LNCaP clone FGC (cell line): ENCODE data around the gene DRD4.

Experiments used
- DNase-seq: peaks from one replicate; pipeline ENCODE4 v3.0.0-alpha.2; 2011; ENCODE audit warnings: low read depth
- H3K4me3 ChIP-seq: 2 replicates; pipeline ENCODE4 v1.5.1; 2011; ENCODE audit warnings: mild to moderate bottlenecking, low read depth, low read length, control low read depth
- TF ChIP-seq, protein P1 (sequence below): IDR thresholded peaks from 2 replicates; pipeline ENCODE4 v1.5.1; 2012; ENCODE audit warnings: mild to moderate bottlenecking; ENCODE audit not compliant: control insufficient read depth, insufficient read depth; ENCODE audit errors: extremely low read depth

Gene DRD4

DNA sequence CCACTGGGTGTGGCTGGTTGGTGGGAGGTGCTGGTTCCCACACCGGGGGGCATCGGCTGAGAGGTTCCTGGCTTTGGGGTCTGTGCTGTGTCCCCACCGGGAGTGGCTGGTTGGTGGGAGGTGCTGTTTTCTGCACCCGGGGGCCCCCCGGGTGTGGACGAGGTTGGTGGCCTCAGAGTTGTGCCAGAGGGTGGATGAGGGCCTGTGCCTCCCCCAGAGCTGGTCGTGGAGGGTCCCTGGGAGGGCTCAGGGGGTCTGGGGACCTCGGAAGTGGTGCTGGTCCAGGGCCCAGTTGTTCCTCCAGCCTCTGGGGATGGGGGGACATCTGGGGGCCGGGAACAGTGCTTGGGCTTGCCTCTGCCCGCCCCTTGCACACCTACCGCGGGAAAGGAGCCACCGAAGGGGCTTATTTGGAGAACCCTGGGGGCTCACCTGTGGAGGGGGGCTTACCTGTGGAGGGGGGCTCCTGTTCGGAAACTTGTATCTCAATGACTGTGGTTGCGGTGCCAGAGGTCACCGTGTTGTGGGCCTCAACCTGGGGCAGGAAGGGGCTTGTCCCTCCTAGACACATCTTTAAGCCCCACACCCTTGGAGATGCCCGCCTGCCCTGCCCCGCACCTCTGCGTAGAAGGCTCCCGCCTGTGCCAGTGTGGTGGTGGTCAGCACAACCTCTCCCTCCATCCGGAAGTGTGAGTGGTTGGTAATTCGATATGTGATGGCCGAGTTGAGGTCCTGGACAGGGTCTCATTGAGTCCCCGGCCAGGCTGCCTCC is 18.0 kb upstream of the DRD4 start:
- no peak overlapping the region for H3K4me3 ChIP-seq
- DNase-seq: no peak
- TF ChIP-seq, protein P1, sequence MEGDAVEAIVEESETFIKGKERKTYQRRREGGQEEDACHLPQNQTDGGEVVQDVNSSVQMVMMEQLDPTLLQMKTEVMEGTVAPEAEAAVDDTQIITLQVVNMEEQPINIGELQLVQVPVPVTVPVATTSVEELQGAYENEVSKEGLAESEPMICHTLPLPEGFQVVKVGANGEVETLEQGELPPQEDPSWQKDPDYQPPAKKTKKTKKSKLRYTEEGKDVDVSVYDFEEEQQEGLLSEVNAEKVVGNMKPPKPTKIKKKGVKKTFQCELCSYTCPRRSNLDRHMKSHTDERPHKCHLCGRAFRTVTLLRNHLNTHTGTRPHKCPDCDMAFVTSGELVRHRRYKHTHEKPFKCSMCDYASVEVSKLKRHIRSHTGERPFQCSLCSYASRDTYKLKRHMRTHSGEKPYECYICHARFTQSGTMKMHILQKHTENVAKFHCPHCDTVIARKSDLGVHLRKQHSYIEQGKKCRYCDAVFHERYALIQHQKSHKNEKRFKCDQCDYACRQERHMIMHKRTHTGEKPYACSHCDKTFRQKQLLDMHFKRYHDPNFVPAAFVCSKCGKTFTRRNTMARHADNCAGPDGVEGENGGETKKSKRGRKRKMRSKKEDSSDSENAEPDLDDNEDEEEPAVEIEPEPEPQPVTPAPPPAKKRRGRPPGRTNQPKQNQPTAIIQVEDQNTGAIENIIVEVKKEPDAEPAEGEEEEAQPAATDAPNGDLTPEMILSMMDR: no peak

DNA sequence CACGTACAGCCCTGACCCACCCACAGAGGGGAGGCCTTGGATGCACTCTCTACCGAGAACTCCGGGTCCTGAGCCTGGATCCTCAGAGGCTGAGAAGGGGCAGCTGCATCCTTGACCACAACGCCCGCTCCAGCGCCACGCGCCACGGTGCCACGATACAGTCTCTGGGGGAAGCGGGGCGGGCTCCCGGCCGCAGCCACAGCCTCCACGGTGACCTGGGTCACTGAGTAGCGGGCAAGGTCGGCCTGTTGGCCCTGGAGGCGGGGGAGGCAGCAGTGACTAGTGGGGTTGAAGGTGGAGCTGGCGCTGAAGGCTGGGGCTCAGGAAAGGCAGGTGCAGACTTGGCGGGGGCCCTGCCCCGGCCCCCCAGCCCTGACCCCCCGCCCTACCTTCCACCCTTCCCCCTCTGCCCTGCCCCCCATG is 17.4 kb upstream of the DRD4 start:
- DNase-seq: no peak
- TF ChIP-seq, protein P1: no peak
- H3K4me3 ChIP-seq: no peak overlapping the region

DNA sequence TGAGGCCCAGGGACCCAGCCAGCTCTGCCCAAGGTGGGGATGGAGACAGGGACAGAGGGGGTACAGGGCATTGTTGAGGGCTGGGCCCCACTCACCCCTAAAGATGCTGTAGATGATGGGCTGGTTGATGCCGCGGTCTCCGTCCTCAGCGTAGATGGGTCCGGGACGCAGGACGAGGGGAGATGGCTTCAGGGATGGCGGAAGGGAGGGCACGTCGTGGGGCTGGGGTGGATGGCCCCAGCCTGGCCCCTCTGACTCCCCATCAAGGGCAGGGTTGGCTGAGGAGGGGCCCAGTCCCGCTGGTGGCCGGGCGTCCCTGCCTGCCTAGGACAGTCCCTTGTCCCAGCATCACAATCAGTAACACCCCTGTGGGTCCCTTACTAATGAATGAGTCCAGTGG is 16.9 kb upstream of the DRD4 start:
- TF ChIP-seq, protein P1: no peak
- no peak for DNase-seq
- no peak overlapping the region for H3K4me3 ChIP-seq

DNA sequence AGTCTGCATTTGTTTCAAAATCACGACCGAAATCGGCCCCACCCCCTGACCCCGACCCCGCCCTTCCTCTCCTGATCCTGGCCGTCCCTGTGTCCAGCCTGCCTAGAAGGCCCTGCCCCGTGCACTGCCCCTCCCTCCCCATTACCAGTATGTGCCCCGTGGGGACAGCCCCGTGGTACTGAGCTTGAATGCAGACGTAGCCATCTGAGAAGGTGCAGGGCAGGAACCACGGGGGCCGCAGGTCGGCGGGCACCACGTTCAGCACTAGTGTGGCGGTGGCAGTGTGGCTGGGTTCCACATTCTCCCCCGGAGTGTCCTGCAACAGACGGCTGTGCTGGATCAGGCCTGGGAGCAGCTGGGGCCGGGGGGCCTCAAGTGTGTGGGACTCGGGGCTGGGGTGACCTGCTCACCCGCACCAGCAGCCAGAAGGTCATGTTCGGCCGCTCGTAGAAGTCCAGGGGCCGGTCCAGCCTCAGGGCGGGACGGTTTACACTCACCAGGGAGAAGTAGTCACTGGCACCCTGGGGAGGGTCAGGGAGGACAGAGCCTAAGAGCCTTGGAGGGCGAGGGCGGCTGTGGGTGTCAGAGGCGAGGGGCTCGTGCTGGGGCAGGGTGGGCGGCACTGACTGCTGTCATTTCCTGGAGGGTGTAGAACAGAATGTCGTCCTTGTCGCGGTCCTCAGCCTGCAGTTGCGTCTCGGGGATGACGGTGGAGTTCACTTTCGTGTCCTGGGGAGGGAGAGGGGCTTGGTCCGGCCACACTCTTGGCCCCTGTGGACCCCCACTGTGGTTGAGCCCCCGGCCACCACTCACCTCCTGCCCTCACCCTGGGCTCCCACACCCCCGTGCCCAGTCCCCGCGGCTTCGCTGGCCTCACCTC is 15.9 kb upstream of the DRD4 start:
- no peak overlapping the region for H3K4me3 ChIP-seq
- DNase-seq: no peak
- TF ChIP-seq, protein P1: no peak

DNA sequence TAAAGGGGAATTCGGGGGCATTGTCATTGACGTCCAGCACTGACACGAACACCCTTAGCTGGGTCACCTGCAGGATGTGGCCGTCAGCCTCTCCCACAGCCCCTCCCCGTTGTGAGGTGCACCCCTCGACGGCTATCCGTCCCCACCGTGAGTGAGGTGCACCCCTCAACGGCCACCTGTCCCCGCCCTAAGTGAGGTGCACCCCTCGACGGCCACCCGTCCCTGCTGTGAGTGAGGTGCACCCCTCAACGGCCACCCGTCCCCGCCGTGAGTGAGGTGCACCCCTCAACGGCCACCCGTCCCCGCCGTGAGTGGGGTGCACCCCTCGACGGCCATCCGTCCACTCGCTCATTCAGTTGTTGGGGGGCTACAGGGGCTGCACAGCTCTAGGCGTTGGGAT is 15.2 kb upstream of the DRD4 start:
- H3K4me3 ChIP-seq: no peak overlapping the region
- TF ChIP-seq, protein P1: no peak
- no peak for DNase-seq

- H3K4me3 ChIP-seq: no peak overlapping the region
- TF ChIP-seq, protein P1: no peak
Observed at GRCh38 chr11:623349-623869, 13.7 kb upstream of the DRD4 start.

More at GRCh38 chr11:623349-623869, 13.7 kb upstream of the DRD4 start:
- DNase-seq: no peak
